SK-N-SH treated with all-trans-retinoic acid at 6 μM for 48 hours (cell line): ENCODE results near the gene USP54.

ENCODE experiments used
- GLIS3 ChIP-seq: fragments of 250-450 bp; sonication (Bioruptor Pico); IDR thresholded peaks from 2 replicates; pipeline ENCODE4 v1.5.0; 2020; ENCODE audit warnings: mild to moderate bottlenecking, moderate library complexity
- OSR1 ChIP-seq: fragments of 250-450 bp; sonication (Bioruptor Pico); IDR thresholded peaks from 2 replicates; pipeline ENCODE4 v1.8.0; 2022; ENCODE audit warnings: moderate library complexity, mild to moderate bottlenecking, inconsistent platforms
- SNAI2 ChIP-seq: fragments of 250-450 bp; sonication (Bioruptor Pico); IDR thresholded peaks from 2 replicates; pipeline ENCODE4 v1.5.0; 2020; ENCODE audit warnings: mild to moderate bottlenecking, moderate library complexity
- TOX ChIP-seq: fragments of 250-450 bp; sonication (Bioruptor Pico); IDR thresholded peaks from 2 replicates; pipeline ENCODE4 v1.8.0; 2021; ENCODE audit warnings: mild to moderate bottlenecking, moderate library complexity, borderline replicate concordance
- ZC3H10 ChIP-seq: fragments of 250-450 bp; sonication (Bioruptor Pico); IDR thresholded peaks from 2 replicates; pipeline ENCODE4 v1.5.1; 2021; ENCODE audit warnings: mild to moderate bottlenecking, moderate library complexity
- ZFP3 ChIP-seq: fragments of 250-450 bp; sonication (Bioruptor Pico); IDR thresholded peaks from 2 replicates; pipeline ENCODE4 v1.5.0; 2020; ENCODE audit warnings: mild to moderate bottlenecking, moderate library complexity
- ZFP30 ChIP-seq: fragments of 450-650 bp; formaldehyde crosslinking; IDR thresholded peaks from 2 replicates; pipeline ENCODE4 v1.5.0; 2022; ENCODE audit warnings: mild to moderate bottlenecking, moderate library complexity
- TF ChIP-seq, protein P1 (sequence below): fragments of 250-450 bp; sonication (Bioruptor Pico); IDR thresholded peaks from 2 replicates; pipeline ENCODE4 v1.8.0; 2020; ENCODE audit warnings: mild to moderate bottlenecking, moderate library complexity, borderline replicate concordance
- TF ChIP-seq, protein P2 (sequence below): fragments of 250-450 bp; sonication (Bioruptor Pico); IDR thresholded peaks from 2 replicates; pipeline ENCODE4 v1.5.0; 2020; ENCODE audit warnings: mild to moderate bottlenecking, moderate library complexity

DNA sequence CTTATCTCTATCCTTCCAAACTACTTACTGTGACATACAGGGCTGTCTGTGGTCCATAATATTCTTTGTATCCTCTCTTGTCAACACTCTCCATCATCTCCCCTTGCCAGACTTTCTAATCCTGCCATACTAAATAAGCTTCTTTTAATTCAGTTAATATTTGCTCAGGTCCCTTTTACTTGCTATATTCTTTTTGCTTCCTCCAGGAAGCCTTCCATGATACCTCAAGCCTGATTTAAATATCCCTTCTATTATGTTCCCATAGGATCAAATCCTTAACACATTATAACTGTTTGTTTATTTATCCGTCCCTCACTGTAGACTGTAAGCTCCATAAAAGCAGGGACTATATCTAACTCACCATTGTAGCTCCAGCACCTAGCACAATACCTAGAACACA is 88.1 kb downstream of the USP54 start:
- TF ChIP-seq OSR1 (CRISPR knock-in tag): no peak
- TF ChIP-seq, protein P1, sequence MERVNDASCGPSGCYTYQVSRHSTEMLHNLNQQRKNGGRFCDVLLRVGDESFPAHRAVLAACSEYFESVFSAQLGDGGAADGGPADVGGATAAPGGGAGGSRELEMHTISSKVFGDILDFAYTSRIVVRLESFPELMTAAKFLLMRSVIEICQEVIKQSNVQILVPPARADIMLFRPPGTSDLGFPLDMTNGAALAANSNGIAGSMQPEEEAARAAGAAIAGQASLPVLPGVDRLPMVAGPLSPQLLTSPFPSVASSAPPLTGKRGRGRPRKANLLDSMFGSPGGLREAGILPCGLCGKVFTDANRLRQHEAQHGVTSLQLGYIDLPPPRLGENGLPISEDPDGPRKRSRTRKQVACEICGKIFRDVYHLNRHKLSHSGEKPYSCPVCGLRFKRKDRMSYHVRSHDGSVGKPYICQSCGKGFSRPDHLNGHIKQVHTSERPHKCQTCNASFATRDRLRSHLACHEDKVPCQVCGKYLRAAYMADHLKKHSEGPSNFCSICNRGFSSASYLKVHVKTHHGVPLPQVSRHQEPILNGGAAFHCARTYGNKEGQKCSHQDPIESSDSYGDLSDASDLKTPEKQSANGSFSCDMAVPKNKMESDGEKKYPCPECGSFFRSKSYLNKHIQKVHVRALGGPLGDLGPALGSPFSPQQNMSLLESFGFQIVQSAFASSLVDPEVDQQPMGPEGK (CRISPR knock-in tag): no peak
- TF ChIP-seq ZC3H10: no peak
- TF ChIP-seq ZFP3: no peak
- no peak for TF ChIP-seq GLIS3
- TF ChIP-seq, protein P2, sequence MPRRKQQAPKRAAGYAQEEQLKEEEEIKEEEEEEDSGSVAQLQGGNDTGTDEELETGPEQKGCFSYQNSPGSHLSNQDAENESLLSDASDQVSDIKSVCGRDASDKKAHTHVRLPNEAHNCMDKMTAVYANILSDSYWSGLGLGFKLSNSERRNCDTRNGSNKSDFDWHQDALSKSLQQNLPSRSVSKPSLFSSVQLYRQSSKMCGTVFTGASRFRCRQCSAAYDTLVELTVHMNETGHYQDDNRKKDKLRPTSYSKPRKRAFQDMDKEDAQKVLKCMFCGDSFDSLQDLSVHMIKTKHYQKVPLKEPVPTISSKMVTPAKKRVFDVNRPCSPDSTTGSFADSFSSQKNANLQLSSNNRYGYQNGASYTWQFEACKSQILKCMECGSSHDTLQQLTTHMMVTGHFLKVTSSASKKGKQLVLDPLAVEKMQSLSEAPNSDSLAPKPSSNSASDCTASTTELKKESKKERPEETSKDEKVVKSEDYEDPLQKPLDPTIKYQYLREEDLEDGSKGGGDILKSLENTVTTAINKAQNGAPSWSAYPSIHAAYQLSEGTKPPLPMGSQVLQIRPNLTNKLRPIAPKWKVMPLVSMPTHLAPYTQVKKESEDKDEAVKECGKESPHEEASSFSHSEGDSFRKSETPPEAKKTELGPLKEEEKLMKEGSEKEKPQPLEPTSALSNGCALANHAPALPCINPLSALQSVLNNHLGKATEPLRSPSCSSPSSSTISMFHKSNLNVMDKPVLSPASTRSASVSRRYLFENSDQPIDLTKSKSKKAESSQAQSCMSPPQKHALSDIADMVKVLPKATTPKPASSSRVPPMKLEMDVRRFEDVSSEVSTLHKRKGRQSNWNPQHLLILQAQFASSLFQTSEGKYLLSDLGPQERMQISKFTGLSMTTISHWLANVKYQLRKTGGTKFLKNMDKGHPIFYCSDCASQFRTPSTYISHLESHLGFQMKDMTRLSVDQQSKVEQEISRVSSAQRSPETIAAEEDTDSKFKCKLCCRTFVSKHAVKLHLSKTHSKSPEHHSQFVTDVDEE (CRISPR knock-in tag): no peak
- no peak for TF ChIP-seq TOX (CRISPR knock-in tag)
- TF ChIP-seq ZFP30 (CRISPR knock-in tag): no peak
- TF ChIP-seq SNAI2 (CRISPR knock-in tag): no peak
